Panc1 (cell line): ENCODE results near the gene FAM114A2. TPM values are rescaled to one million over a fixed set of nuclear protein-coding genes. Genes with fewer than 3 reads are reported as not detected.

Experiments used
- ATAC-seq: fragments of 200-7000 bp; cut with Tn5 transposase; 2 replicates; pipeline ENCODE4 v1.9.1; 2020; ENCODE audit warnings: mild to moderate bottlenecking, moderate library complexity
- BruUV-seq: library from RNA; stranded (reverse); fragments of 400-500 nt; replicated peaks from 2 replicates; lab custom pipeline; 2021; lab: Mats Ljungman, UMichigan
- CTCF ChIA-PET: fragments of 300-600 bp; sonication (Branson Sonifier 250); formaldehyde crosslinking; loops from one replicate; lab custom pipeline; 2022; ENCODE audit warnings: antibody characterized with exemption; lab: Charles Lee
- POLR2A ChIA-PET: fragments of 300-600 bp; sonication (Branson Sonifier 250); formaldehyde crosslinking; loops from one replicate; lab custom pipeline; 2022; ENCODE audit warnings: antibody characterized with exemption; lab: Charles Lee
- DNase-seq: peaks from one replicate; pipeline ENCODE4 v3.0.0-alpha.2; 2010; ENCODE audit warnings: low read depth, low spot score
- H3K27ac ChIP-seq: 2 replicates; pipeline ENCODE4 v1.5.1; 2011; ENCODE audit warnings: mild to moderate bottlenecking, low read length, inconsistent platforms
- H3K27me3 ChIP-seq: fragments of 200-500 bp; sonication (Bioruptor generic); 2 replicates; pipeline ENCODE4 v1.6.0; 2014; ENCODE audit warnings: low read length, inconsistent platforms; ENCODE audit not compliant: control insufficient read depth, insufficient read depth
- H3K36me3 ChIP-seq: fragments of 200-500 bp; sonication (Bioruptor generic); 2 replicates; pipeline ENCODE4 v1.5.1; 2014; ENCODE audit warnings: inconsistent platforms, mild to moderate bottlenecking, low read length, moderate library complexity; ENCODE audit not compliant: control insufficient read depth, insufficient read depth
- H3K4me1 ChIP-seq: 2 replicates; pipeline ENCODE4 v1.5.1; 2011; ENCODE audit warnings: inconsistent platforms, mild to moderate bottlenecking, low read length, moderate library complexity; ENCODE audit not compliant: control insufficient read depth, insufficient read depth
- H3K4me3 ChIP-seq, 2 experiments: 2 replicates each; pipeline ENCODE4 v1.5.1; 2011 to 2012; ENCODE audit warnings: low read depth in 2 of 2, low read length in 2 of 2, mild to moderate bottlenecking in 2 of 2, inconsistent platforms in 1 of 2, moderate library complexity in 1 of 2
- H3K9me3 ChIP-seq: fragments of 200-500 bp; sonication (Bioruptor generic); 2 replicates; pipeline ENCODE4 v1.5.1; 2014; ENCODE audit warnings: low read depth, mild to moderate bottlenecking, inconsistent platforms, low read length, moderate library complexity; ENCODE audit not compliant: control insufficient read depth, insufficient read depth
- CTCF ChIP-seq: fragments of 450-650 bp; IDR thresholded peaks from 2 replicates; pipeline ENCODE4 v1.5.1; 2017; ENCODE audit warnings: mild to moderate bottlenecking
- POLR2AphosphoS5 ChIP-seq: IDR thresholded peaks from 2 replicates; pipeline ENCODE4 v1.6.1; 2012; ENCODE audit warnings: mild to moderate bottlenecking, low read depth, low read length, moderate library complexity
- REST ChIP-seq, 2 experiments: IDR thresholded peaks; 2 replicates each; pipeline ENCODE4 v1.6.1; 2011 to 2012; ENCODE audit warnings: low read depth in 2 of 2, control low read depth in 1 of 2, low read length in 1 of 2, mild to moderate bottlenecking in 1 of 2, moderate library complexity in 1 of 2; ENCODE audit not compliant: insufficient read depth in 1 of 2
- SIN3A ChIP-seq: IDR thresholded peaks from 2 replicates; pipeline ENCODE4 v1.6.1; 2012; ENCODE audit warnings: low read depth, mild to moderate bottlenecking, low read length, moderate library complexity, borderline replicate concordance; ENCODE audit not compliant: insufficient read depth
- TCF7L2 ChIP-seq: IDR thresholded peaks from 2 replicates; pipeline ENCODE4 v1.6.1; 2011; ENCODE audit warnings: mild to moderate bottlenecking, low read depth, low read length, inconsistent platforms
- in situ Hi-C: cut with HindIII; loops from 2 replicates; pipeline ENCODE4 v1.10.0; 2016; ENCODE audit warnings: low sequenced_read_pairs, low pct_unique_long_range_greater_than_20kb
- intact Hi-C: fragments of 100-400 bp; cut with micrococcal nuclease; formaldehyde crosslinking; loops from one replicate; pipeline ENCODE4 v1.10.0; 2022; ENCODE audit not compliant: unreplicated experiment
- total RNA-seq: library from RNA; stranded (reverse); gene quantifications from one replicate; pipeline ENCODE4 v1.2.1, GENCODE V29; 2021; ENCODE audit not compliant: unreplicated experiment

FAM114A2 gene
- total RNA-seq, 1 experiment from 2014 or later: 20.7 TPM

GRCh38 chr5:154049636-154050035 is 10.9 kb upstream of the FAM114A2 start:
- BruUV-seq: no TSS peak
- Histone ChIP-seq H3K27me3 (no peaks in the 10 kb centered on the region), H3K4me1 (no peaks in the 10 kb centered on the region), H3K27ac (no peak overlapping the region), H3K9me3 (no peaks in the 10 kb centered on the region), H3K4me3 (no peak overlapping the region), H3K36me3 (peaks cover 3% of the 10 kb centered on the region; the same call in 1 of the 2 replicates)
- DNase-seq: no peak
- TF ChIP-seq REST (IDR thresholded peaks at IDR 0.05; ENCODE audit: insufficient read depth in 1 of 2, low read depth in 2 of 2, low read length in 1 of 2) (no peak), POLR2AphosphoS5 (no peak), SIN3A (no peak), TCF7L2 (no peak), CTCF (no peak)
- in situ Hi-C loops: no loop called here
- ChIA-PET POLR2A (no interaction called here), CTCF (no interaction called here)
- intact Hi-C loops: no loop called here
- ATAC-seq: no peak

- in situ Hi-C loops: no loop called here
- ATAC-seq (no peak), DNase-seq (no peak)
- Histone ChIP-seq H3K9me3 (no peaks in the 10 kb centered on the region), H3K4me1 (no peaks in the 10 kb centered on the region), H3K4me3 (no peak overlapping the region), H3K36me3 (peaks cover 3% of the 10 kb centered on the region; the same call in 1 of the 2 replicates), H3K27me3 (no peaks in the 10 kb centered on the region), H3K27ac (no peak overlapping the region)
- ChIA-PET POLR2A (no interaction called here), CTCF (no interaction called here)
- no TSS peak for BruUV-seq
- TF ChIP-seq TCF7L2 (no peak), CTCF (no peak), SIN3A (no peak), POLR2AphosphoS5 (no peak), REST (IDR thresholded peaks at IDR 0.05; ENCODE audit: insufficient read depth in 1 of 2, low read depth in 2 of 2, low read length in 1 of 2) (no peak)
- intact Hi-C loops: no loop called here
Measured at GRCh38 chr5:154047324-154047723, 8.6 kb upstream of the FAM114A2 start.
